Activated T-cell treated with anti-CD3 and anti-CD28 coated beads, Interleukin-2, amount 50 U/mL, for 72 hours (primary cell): ENCODE data around the gene SEPTIN12. TPM values are rescaled to one million over a fixed set of nuclear protein-coding genes. Genes with fewer than 3 reads are reported as not detected.
A peak's percentile ranks its signal among the peaks of the same experiment; 100 is the strongest.

Source experiments
- ATAC-seq, 2 donors: fragments of 150-1000 bp; cut with Tn5 transposase; replicated peaks in 1 of 2; 2 replicates each; pipeline ENCODE4 v1.10.0; 2021; ENCODE audit warnings: moderate library complexity in 2 of 2, mild to moderate bottlenecking in 1 of 2
- DNase-seq, 2 donors: peaks; one replicate each; pipeline ENCODE4 v3.0.0; 2021 to 2022; ENCODE audit warnings: mixed read lengths in 1 of 2
- H3K27ac Mint-ChIP-seq: one replicate; pipeline ENCODE4 v1.8.0; 2022; ENCODE audit warnings: mild to moderate bottlenecking, moderate library complexity, mixed read lengths
- H3K27me3 Mint-ChIP-seq: one replicate; pipeline ENCODE4 v1.8.0; 2022; ENCODE audit warnings: low read depth, mixed read lengths
- H3K36me3 Mint-ChIP-seq, 2 donors: one replicate each; pipeline ENCODE4 v1.8.0; 2022; ENCODE audit warnings: mixed read lengths in 2 of 2, mild to moderate bottlenecking in 1 of 2; ENCODE audit not compliant: insufficient read depth in 2 of 2
- H3K4me1 Mint-ChIP-seq: one replicate; pipeline ENCODE4 v1.8.0; 2022; ENCODE audit warnings: low read depth, mixed read lengths
- H3K4me3 Mint-ChIP-seq, 2 donors: one replicate each; pipeline ENCODE4 v1.8.0; 2022; ENCODE audit warnings: mild to moderate bottlenecking in 2 of 2, mixed read lengths in 2 of 2, moderate library complexity in 2 of 2
- H3K9me3 Mint-ChIP-seq, 2 donors: one replicate each; pipeline ENCODE4 v1.8.0; 2022; ENCODE audit warnings: mixed read lengths in 2 of 2
- total RNA-seq, 2 donors: library from RNA; stranded (reverse); gene quantifications; one replicate each; pipeline ENCODE4 v1.2.3, GENCODE V29; 2022

Gene SEPTIN12
- total RNA-seq, 2 donors from 2014 or later: not detected

- ATAC-seq (peak; percentile 81 to 83), DNase-seq (peak; percentile 95 to 96)
- Mint-ChIP-seq H3K36me3 (peaks cover 0 to 3% of the 10 kb centered on the region in 2 donors), H3K27me3 (no peaks in the 10 kb centered on the region), H3K9me3 (no peaks in the 10 kb centered on the region), H3K27ac (peak overlapping the region; percentile 23), H3K4me1 (peaks cover 25% of the 10 kb centered on the region), H3K4me3 (peak overlapping the region; percentile 87 to 97)
Observed at GRCh38 chr16:4734730-4735535, 53.2 kb downstream of the SEPTIN12 start.

- H3K27ac Mint-ChIP-seq: peak within 1 kb of the TSS; percentile 58
- peaks cover 0 to 3% of the 10 kb centered on the region in 2 donors for H3K36me3 Mint-ChIP-seq
- peak; percentile 85 to 86 for ATAC-seq
- H3K9me3 Mint-ChIP-seq: no peaks in the 10 kb centered on the region
- peak within 1 kb of the TSS; percentile 87 to 97 for H3K4me3 Mint-ChIP-seq
- no peaks in the 10 kb centered on the region for H3K27me3 Mint-ChIP-seq
- peak; percentile 87 to 89 for DNase-seq
- peaks cover 25% of the 10 kb centered on the region for H3K4me1 Mint-ChIP-seq
Observed at GRCh38 chr16:4734063-4734729, 53.9 kb downstream of the SEPTIN12 start, which contains the start of the genes ANKS3 and DNAAF8. ANKS3 (minus strand) TSS chr16:4734271; CDS start chr16:4730149, 4,122 bp downstream. DNAAF8 (plus strand) TSS chr16:4734537; CDS start chr16:4736515, 1,978 bp downstream.

GRCh38 chr16:4733747-4734062 lies 54.4 kb downstream of the SEPTIN12 start:
- DNase-seq (peak in 1 of 2 donors; percentile 31), ATAC-seq (peak in 1 of 2 donors; percentile 12)
- no peaks in the 10 kb centered on the region for H3K9me3 Mint-ChIP-seq
- peak overlapping the region; percentile 87 to 97 for H3K4me3 Mint-ChIP-seq
- H3K36me3 Mint-ChIP-seq: peaks cover 0 to 3% of the 10 kb centered on the region in 2 donors
- H3K27ac Mint-ChIP-seq: peak overlapping the region; percentile 58
- H3K4me1 Mint-ChIP-seq: peaks cover 25% of the 10 kb centered on the region
- H3K27me3 Mint-ChIP-seq: no peaks in the 10 kb centered on the region

GRCh38 chr16:4733211-4733742 lies 54.9 kb downstream of the SEPTIN12 start:
- H3K4me3 Mint-ChIP-seq: peak overlapping the region; percentile 87 to 97
- peaks cover 0 to 3% of the 10 kb centered on the region in 2 donors for H3K36me3 Mint-ChIP-seq
- no peak for DNase-seq
- H3K27ac Mint-ChIP-seq: peak overlapping the region; percentile 58
- ATAC-seq: no peak
- H3K27me3 Mint-ChIP-seq: no peaks in the 10 kb centered on the region
- H3K4me1 Mint-ChIP-seq: peaks cover 25% of the 10 kb centered on the region
- H3K9me3 Mint-ChIP-seq: no peaks in the 10 kb centered on the region

GRCh38 chr16:4729876-4730275 lies 58.3 kb downstream of the SEPTIN12 start:
- Mint-ChIP-seq H3K4me3 (no peak overlapping the region), H3K27ac (no peak overlapping the region), H3K27me3 (no peaks in the 10 kb centered on the region), H3K4me1 (peaks cover 17% of the 10 kb centered on the region), H3K36me3 (peaks cover 0 to 3% of the 10 kb centered on the region in 2 donors), H3K9me3 (no peaks in the 10 kb centered on the region)
- DNase-seq (no peak), ATAC-seq (no peak)

GRCh38 chr16:4728676-4729075 lies 59.5 kb downstream of the SEPTIN12 start:
- ATAC-seq: no peak
- Mint-ChIP-seq H3K27me3 (no peaks in the 10 kb centered on the region), H3K36me3 (peaks cover 0 to 3% of the 10 kb centered on the region in 2 donors), H3K27ac (no peak overlapping the region), H3K9me3 (no peaks in the 10 kb centered on the region), H3K4me1 (peaks cover 16% of the 10 kb centered on the region), H3K4me3 (no peak overlapping the region)
- no peak for DNase-seq

Other genes starting within 250 kb of the SEPTIN12 start
- 10 to 100 TPM; 45.4 to 53.1 TPM for gene CDIP1, start 249.6 kb downstream of the SEPTIN12 start, total RNA-seq
- gene C16orf96, start 232.0 kb downstream of the SEPTIN12 start, total RNA-seq: under 1 TPM; 0.51 to 0.55 TPM
- 10 to 100 TPM; 17.2 to 18.4 TPM for gene UBALD1, start 173.5 kb downstream of the SEPTIN12 start, total RNA-seq
- gene MGRN1, start 163.5 kb downstream of the SEPTIN12 start, total RNA-seq: 100 to 1,000 TPM; 107 to 116 TPM
- gene NUDT16L1, start 94.8 kb downstream of the SEPTIN12 start, total RNA-seq: 10 to 100 TPM; 22.8 to 28.0 TPM
- gene ANKS3, start 54.1 kb downstream of the SEPTIN12 start, total RNA-seq: 10 to 100 TPM; 18.0 to 20.6 TPM
- under 1 TPM in 1 of 2 donors, not detected in 1; 0.48 TPM for gene DNAAF8, start 53.8 kb downstream of the SEPTIN12 start, total RNA-seq
- gene ZNF500, start 21.2 kb downstream of the SEPTIN12 start, total RNA-seq: 10 to 100 TPM; 14.1 TPM
- not detected for gene SMIM22, start 7.0 kb upstream of the SEPTIN12 start, total RNA-seq
- gene ROGDI, start 14.3 kb upstream of the SEPTIN12 start, total RNA-seq: 1 to 10 TPM; 3.7 to 7.4 TPM
- 10 to 100 TPM; 54.9 to 63.6 TPM for gene GLYR1, start 58.9 kb upstream of the SEPTIN12 start, total RNA-seq
- 10 to 100 TPM; 32.0 to 36.0 TPM for gene UBN1, start 59.1 kb upstream of the SEPTIN12 start, total RNA-seq
- under 1 TPM; 0.09 to 0.22 TPM for gene PPL, start 148.8 kb upstream of the SEPTIN12 start, total RNA-seq
- gene SEC14L5, start 170.0 kb upstream of the SEPTIN12 start, total RNA-seq: under 1 TPM in 1 of 2 donors, not detected in 1; 0.02 TPM
- 1 to 10 TPM; 7.1 to 8.4 TPM for gene NAGPA, start 245.6 kb upstream of the SEPTIN12 start, total RNA-seq